ENCODE data around the gene CCDC106.

CCDC106 gene

DNA sequence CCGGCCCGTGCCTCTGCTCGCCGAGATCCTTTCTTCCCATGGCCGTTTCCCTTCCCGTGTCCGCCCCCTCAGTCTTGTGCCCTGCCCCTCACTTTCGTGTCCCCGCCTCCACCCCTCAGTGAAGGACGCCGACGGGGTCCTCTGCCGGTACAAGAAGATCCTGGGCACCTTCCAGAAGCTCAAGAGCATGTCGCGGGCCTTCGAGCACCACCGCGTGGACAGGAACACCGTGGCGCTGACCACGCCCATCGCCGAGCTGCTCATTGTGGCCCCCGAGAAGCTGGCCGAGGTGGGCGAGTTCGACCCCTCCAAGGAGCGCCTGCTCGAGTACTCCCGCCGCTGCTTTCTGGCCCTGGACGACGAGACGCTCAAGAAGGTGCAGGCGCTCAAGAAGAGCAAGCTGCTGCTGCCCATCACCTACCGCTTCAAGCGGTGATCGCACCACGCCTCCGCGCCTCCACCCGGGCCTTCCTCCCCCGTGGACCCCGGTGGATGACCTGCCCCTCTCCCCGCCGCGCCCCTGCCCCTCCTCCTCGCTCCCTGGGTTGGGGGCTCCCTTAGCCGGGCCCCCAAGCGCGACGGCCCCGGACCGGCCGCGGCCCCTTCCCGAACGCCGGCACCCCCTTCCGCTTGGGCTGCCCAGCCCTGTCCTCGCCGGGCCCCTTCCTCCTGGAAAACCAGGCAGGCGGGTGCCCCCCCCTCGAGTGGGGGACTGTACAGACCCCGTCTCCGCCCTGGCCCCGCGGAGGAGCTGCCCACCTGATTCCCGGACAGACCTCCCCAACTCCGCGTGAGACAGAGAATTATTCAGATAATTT, 4.5 kb downstream of the CCDC106 start:
- no peak for DNase-seq

DNA sequence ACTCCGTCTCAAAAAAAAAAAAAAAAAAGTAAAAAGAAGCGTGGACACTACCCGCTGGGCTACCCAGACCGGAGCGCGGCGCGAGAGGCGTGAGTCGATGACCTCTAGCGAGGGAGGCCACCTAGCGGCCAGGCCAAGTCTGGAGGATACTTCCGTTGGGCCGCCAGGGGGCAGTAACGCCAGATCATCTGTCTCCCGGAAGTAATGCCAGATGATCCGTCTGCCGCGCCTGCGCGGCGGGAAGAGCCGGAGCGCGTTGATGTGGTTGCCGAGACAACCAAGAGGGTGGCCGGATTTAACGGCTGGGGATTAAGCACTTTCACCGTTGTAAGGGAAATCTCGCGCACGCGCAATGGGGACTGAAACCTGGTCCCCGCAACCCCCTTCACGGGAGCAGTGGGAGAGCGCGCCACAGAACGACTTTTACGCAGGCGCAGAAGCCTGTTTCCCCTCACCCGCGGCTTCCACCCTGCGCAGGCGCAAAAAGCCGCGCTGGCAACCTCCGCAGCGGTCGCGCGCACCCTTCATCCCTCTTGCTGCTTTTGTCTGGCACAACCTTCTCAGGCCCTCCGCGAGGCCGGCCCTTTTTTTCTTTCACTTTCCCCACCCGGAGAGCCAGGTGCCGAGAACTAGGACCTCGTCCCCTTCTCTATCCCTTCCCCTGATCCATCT, 5.8 kb downstream of the CCDC106 start:
- peak; percentile 94 for DNase-seq

DNA sequence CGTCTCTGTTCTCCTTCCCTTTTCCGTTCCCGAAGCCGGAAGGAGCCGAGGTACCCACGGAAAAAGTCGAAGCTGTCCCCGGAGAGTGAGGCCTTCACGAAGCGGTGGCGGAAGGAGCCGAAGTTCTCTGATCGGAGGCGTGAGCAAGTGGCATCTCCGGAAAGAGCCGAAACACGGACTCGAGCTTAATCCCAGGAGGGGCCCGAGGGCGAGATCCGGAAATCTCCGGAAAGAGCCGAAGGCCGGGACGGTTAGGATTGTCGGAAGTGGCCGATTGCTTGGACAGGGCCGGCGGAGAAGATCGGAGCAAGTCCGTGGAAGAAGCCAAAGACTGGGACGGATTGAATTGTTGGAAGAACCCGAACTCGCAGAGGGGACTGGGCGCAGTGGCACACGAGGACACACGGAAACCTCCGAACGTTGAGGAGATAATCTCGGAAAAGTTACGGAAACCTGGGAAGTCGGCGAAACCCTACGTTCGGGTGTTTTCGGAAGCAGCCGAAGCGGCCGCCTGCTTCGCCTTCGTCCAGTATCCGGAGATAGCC, 6.4 kb downstream of the CCDC106 start:
- DNase-seq = peak; percentile 97

DNA sequence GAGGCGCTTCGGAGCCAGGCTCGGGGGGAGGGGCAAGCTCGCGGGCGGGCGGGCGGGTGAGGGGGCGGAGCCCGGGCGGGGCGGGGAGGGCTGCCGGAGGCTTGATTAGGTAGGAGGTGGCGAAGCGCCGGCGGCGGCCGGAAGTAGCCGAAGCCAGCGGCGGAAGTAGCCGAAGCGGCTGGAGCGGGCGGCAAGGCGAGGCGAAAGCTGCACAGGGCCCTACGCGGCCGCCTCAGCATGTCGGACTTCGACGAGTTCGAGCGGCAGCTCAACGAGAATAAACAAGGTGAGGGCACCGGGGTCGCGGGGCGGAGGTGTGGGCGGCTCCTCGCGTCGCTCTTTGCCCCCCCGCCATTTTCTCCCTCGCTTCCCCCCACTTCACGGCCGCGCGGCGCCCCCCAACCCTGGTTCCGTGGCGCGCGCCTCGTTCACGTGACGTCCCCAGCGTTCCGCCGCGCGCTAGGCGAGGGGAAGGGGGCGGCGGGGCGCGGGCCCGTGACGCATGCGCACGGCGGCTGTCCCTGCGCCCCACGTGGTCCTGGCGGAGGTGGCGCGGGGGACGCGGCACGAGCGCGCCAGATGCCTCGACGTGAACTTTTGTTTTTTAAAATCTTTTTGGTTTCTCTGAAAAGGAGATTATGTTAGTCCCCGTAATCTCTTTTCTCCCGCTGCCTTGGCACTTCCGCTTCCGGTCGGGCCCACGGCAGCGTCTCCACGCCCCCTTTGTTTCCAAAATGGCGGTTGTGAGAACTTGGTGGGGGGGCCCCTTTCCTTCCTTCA, 7.0 kb downstream of the CCDC106 start, which contains the start of gene U2AF2:
Gene U2AF2 (plus strand): TSS at position 168 of the 780 bp plus-strand sequence. CDS start 70 bp downstream, at position 238.
- DNase-seq = no peak

DNA sequence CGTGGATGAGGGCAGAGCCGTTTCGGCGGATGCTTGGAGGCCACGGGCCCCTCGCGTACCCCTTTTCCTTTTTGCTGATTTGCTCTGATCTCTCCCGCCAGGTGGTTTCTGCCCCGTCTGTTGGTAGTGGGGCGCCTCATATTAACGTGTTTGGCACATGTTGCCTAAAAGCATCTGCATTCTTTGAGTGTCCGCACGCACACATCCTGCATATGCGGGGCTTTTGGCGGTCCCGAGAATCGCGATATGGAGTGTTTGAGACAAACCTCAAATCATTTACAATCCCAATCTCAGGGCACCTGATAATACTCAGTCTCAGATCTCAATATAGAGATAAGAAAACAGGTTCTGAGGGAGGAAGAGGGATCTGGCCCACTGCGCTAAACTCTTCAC, 7.6 kb downstream of the CCDC106 start:
- no peak for DNase-seq

DNA sequence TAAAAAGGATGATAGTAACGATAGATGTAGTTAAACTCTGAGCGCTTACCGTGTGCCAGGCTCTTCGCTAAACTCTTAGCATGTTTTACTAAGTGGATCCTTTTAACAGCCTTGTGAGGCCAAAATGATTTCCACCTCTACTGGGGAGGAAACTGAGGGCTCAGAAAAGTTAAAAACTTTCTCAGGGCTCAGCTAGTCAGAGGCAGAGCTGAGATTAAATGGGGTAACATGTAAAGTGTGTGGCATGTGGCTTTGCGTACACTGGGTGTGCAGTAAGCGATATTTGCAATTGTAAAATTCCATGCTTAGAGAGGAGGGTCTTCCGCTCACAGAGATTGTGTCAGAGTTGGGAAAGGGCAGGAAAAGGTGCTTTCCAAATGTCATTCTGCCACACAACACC, 8.5 kb downstream of the CCDC106 start:
- DNase-seq = no peak

DNA sequence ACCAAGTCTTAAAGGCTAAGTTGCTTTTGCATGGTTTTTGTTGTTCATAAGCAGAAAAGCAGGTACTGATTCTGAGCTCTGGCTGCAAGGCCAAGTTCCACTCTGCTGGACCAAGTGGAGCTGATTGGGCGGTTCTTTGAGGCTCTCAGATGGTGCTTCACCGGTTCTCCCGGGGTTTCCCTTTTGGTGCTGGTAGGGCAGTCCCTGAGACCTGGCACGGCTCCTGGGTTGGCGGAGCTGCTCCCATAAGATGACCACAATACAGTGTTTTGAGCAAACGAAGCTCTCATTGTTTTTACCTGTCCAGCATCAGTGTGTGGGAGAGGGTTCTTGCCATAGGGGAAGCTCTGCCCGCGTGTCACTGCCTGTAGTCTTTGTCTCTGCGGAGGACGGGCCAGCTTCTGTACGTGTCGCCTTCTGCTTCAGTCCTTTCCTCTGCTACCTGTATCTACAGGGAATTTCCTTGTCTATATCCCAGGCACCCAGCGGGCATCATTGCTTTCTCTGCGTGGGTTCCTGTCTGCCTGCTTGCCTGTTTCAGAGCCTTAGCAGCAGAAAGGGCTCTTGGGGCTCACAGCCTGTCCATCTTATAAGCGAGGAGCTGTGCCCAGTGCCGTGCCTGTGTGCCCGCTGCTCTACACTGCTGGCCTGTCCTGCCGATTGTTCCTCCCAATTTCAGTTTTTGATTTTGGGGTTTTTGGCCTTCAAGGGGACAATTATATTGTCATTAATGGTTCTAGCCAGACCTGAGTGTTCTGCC, 9.2 kb downstream of the CCDC106 start:
- DNase-seq = no peak

DNA sequence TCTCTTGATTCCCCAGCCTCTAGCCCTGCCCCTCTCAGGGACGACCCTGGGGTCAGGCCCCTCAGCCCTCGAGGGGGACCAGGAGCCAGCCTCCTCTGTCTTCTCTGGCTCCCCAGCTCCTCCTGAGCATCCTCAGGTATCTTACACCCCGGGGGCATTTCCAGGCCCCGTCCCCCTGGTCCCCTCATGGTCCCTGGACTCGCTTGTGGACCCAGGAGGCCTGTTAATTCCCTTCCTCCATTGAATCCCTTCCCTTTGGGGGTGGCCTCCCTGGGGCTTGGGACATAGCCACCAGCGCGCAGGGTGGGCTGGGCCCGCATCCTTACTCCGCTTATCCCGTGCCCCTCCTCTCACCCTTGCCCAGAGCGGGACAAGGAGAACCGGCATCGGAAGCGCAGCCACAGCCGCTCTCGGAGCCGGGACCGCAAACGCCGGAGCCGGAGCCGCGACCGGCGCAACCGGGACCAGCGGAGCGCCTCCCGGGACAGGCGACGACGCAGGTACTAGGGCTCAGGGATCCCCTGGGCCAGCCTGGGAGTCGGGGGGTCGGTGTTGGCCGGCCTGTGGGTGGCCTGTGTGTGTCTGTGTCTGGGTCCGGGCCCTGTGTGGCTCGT, 10.9 kb downstream of the CCDC106 start:
- DNase-seq = no peak

DNA sequence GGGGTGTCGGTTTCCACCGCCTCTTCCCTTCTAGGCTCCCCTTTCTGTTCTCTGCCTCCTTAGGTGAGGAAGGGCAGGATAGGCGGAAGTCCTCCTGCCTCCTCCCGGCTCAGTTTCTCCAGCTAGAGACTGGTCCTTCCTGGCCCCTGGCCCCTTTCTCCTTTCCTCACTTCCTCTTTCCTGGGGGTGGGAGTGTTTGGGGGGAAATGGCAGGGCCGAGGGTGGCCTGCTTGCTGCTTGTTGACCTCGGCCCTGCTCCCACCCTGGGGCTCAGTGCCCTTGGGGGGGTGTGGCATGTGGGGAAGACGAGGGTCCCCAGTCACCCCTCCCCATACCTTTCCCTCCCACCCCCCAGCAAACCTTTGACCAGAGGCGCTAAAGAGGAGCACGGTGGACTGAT, 11.8 kb downstream of the CCDC106 start:
- no peak for DNase-seq

DNA sequence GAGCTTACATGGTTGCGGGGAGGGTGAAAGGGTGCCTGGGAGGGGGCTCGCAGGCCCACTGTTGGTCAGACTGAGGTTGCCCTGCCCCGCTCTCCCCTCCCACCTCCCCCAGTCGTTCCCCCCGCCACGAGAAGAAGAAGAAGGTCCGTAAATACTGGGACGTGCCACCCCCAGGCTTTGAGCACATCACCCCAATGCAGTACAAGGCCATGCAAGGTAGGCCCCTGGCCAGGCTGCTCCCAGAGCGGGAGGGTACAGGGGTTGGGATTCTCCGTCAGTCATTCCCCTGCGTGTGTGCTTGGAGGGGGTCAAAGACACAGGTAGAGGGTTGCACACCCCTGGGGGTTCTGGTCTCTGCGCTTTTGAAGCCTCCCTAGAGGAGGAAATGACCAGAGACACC, 12.4 kb downstream of the CCDC106 start:
- no peak for DNase-seq

DNA sequence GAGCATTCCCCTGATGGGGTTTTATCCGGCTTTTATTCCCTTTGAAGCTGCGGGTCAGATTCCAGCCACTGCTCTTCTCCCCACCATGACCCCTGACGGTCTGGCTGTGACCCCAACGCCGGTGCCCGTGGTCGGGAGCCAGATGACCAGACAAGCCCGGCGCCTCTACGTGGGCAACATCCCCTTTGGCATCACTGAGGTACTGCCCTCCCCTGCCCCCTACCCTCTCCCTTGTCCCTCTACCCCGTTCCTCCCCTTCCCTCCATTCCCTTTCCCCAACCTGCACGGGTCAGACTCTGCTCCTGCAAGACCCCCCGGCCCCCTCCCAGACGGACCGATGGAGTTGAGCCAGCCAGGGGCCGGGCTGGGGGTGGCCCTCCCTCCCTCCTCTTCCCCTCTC, 13.0 kb downstream of the CCDC106 start:
- DNase-seq = no peak

DNA sequence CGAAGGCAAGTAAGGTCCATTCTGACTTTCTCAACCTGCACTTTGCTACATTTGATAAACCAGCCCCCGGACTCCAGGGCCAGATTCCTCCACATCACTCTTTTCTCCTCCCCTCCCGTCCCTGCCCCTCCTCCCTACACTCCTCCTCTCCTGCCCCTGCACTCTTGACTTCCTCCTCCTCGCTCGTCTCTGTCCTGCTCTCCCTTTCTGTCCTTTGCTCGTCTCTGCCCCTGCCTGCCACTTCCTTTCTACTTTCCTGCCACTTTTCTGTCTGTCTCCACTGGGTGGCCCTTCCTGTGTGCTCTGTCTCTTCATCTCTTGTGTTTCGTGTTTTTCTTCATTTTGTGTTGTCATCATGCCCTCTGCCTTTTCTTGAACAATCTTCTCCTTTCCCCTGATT, 13.8 kb downstream of the CCDC106 start:
- no peak for DNase-seq

DNA sequence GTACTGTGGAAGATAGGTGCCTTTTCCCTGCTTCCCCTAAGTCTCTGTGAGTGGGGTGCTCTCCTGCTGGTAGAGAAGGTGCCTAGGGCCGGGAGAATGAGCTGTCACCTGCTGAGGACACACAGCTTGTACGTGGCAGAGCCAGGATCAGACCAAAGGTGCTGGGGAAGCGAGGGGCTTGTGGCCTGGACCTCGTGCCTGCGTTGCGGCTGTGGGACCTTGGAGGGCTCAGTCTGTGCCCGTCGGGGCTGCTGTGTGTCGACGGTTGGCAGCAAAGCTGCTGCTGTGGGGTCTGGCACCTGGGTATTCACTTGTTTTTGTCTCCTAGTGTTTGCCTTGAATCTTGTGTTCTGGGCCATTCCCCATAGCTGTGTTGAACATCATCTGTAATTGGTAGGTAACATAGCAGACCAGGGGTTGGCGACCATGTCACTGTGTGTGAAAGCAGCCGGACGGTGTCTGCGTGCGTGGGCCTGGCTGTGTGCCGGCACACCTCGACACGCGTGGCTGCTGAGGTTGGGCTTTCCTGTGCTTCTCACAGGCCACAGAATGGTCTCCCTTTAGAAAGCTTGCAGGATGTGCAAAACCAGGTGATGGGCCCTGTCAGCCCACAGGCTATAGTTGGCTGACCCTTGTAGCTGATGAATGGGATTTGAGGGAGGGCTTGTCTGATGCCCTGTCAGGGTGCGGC, 16.0 kb downstream of the CCDC106 start:
- DNase-seq = no peak

DNA sequence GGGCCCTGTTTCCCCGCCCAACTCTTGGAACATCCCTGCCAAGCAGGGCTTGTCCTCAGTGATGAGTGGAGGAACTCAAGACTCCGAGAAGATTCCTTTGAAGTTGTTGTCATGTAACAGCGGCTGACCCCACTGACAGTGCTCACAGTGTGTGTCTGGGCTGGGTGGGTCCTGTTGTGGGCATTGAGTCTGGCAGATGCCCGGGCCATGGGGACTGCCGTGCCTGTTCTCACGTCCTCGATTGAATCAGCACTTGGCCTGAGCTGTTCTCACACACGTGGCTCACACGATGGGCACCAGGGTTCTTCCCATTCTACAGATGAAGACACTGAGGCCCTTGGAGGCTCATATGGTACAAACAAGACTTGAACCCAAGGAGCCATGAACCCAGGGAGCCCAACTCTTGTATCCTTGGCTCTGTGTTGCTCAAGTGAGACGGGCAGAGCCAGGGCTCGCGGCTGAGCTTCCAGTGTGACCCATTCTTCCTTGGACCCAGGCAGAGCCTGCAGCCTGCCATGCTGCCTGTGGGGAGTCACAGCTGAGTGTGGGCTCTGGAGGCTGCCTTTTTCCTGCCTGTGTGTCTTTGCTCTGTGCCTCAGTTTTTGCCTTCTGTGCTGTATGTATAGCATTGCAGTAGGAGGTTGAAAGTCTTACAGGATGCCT, 18.5 kb downstream of the CCDC106 start:
- DNase-seq = no peak

DNA sequence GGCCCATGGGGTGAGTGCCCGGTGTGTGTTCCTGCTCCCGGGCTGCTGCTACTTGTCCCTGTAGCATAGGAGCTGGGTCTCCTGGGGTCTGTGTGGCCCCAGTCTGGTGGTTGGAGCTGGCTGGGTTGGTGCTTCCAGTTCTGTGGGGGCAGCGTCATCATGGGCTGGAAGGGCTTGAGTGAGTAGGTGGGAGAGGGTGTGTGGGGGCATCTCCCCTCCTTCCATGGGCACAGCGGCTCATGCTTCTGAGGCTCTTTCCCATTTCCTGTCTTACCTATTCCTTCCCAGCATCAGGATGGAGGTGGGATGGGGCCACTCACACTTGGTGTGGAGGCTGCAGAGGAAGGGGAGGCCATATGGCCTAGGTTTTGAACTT, 19.0 kb downstream of the CCDC106 start:
- DNase-seq = no peak

DNA sequence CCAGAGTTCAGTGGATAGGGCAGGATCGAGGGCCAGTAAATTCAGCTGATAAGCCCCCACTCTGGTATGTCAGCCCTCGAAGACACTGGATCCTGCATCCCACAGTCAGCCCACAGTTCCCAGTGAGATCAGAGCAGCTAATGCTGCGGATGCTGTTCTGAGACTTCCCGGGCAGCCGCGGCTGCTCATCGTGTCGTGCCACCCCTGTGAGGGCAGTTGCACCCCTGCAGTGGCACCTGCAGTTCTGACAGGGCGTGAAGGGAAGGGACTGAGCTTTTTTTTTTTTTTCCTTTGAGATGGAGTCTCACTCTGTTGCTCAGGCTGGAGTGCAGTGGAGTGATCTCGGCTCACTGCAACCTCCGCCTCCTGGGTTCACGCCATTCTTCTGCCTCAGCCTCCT, 19.5 kb downstream of the CCDC106 start:
- no peak for DNase-seq

DNA sequence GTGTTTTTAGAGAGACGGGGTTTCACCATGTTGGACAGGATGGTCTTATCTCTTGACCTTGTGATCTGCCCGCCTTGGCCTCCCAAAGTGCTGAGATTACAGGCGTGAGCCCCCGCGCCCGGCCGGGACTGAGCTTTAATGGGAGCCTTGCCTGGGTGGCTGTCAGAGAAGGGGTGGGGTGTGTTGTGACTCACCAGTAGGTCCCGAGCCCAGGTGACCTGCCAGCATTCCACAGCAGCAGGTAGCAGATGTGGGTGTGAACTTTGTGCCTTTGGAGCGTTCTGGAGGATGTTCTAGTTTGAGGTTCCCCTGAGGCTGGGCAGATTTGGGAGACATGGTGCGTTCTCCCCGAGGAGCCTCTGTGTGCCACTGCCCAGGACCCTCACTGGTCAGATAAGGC, 19.9 kb downstream of the CCDC106 start:
- no peak for DNase-seq

DNA sequence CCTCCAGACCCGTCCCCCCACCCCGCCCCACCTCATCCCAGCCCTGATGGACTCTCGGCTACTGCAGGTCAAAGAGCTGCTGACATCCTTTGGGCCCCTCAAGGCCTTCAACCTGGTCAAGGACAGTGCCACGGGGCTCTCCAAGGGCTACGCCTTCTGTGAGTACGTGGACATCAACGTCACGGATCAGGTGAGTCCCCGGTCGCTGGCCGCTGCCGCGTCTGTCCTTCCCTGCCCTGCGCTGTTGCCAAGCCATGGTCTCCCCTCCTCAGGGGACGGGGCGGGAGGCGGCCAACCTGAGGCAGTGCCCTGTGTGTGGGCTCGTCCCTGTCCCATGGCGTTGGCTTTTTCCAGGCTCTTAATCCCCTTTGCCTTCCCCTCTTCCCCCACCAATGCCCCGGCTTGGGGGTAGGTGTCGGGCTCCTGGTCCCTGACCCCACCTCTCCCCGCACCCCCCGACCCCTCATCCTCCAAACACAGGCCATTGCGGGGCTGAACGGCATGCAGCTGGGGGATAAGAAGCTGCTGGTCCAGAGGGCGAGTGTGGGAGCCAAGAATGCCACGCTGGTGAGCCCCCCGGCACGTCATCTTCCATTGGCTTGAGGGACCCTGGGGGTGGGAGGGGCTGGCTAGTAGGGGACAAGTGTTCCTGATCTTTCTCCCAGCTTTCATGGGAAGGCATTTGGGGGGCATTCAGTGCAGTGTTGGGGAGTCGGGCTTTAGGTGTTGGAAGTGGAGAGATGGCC, 20.8 kb downstream of the CCDC106 start:
- DNase-seq = no peak

DNA sequence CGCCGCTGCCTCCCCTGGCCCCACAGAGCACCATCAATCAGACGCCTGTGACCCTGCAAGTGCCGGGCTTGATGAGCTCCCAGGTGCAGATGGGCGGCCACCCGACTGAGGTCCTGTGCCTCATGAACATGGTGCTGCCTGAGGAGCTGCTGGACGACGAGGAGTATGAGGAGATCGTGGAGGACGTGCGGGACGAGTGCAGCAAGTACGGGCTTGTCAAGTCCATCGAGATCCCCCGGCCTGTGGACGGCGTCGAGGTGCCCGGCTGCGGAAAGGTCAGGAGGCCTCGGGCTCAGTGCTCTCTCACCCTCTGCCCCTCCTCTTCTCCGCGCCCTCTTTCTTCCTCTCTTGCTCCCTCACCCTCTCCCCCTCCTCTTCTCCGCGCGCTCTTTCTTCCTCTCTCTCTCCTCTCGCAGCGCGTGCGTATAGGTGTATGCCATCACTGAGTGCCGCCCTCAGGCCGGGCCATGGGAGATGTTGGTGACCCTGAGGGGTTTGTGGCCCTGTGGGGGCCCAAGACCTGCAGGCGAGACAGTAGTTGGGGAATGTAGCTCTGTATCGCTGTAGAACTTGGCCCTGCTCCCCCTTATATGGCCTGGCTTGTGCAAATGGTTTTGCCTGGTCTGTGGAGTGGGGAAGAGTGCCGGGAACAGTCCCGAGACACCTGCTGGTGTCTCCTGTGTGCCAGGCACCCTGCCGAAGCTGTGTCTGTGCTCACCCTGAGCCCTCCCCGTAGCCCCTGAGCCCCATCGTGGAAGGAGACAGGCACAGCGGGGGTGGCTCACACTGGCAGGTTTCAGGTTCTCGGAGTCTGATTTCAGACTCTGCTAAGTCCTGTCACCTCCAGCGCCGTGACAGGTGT, 21.6 kb downstream of the CCDC106 start:
- no peak for DNase-seq

All from NCI-H2081 treated with DMSO at 0.1 percent for 48 hours (cell line).